GM19025 (cell line): ENCODE data around the gene RSU1.

Source experiments
- ATAC-seq: cut with Tn5 transposase; IDR thresholded peaks from one replicate; pipeline ENCODE4 v1.9.1; 2021; ENCODE audit warnings: mild to moderate bottlenecking, low read depth, moderate library complexity; ENCODE audit not compliant: unreplicated experiment

RSU1 gene

DNA sequence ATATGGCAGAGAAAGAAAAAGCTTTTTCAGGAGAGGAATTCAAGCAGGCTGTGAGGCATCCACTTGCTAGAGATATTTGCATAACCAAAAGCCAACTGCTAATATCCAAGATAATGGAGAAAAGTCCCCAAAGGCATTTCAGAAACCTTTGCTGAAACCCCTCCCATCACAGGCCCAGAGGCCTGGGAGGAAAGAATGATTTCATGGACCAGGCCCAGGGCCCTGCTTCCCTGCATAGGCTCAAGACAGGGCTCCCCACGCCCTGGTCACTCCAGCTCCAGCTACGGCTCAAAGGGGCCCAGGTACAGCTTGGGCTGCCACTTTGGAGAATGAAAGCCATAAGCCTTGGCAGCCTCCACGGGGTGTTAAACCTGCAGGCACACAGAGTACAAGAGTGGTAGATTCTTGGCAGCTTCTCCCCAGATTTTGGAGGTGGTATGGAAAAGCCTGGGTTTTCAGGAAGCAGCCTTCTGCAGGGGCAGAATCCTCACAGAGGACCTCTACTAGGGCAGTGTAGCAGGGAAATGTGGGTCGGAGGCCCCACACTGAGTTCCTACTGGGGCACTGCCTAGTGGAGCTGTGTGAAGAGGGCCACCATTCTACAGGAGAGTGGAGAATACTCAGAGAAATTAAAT lies 5.6 kb upstream of the RSU1 start:
- no peak for ATAC-seq

DNA sequence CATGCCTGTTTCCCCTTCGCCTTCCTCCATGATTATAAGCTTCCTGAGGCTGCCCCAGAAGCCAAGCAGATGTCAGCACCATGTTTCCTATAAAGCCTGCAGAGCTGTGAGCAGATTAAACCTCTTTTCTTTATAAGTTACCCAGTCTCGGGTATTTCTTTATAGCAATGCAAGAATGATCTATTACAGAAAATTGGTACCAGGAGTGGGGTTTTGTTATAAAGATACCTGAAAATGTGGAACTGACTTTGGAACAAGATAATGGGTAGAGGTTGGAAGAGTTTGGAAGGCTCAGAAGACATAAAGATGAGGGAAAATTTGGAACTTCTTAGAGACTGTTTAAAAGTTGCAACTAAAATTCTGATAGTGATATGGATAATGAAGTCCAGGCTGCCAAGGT lies 4.8 kb upstream of the RSU1 start:
- no peak for ATAC-seq

DNA sequence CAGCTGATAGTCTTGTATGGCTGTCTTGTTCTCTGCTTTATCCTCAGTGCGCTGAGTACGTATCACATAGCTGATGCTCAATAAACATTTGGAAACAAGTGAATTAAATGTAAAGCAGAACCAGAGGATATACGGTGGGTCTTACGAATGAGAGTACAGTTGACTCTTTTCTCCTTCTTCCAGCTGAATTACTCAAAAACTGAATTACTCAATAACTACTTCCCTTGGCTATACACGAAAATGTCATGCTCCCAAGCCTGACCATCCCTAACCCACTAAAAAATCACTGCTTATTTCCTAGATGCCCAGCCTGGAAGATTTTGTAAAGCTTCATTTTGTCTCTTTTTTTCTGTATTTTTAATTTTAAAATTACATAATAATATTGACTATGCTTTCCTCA lies 3.2 kb upstream of the RSU1 start:
- no peak for ATAC-seq

DNA sequence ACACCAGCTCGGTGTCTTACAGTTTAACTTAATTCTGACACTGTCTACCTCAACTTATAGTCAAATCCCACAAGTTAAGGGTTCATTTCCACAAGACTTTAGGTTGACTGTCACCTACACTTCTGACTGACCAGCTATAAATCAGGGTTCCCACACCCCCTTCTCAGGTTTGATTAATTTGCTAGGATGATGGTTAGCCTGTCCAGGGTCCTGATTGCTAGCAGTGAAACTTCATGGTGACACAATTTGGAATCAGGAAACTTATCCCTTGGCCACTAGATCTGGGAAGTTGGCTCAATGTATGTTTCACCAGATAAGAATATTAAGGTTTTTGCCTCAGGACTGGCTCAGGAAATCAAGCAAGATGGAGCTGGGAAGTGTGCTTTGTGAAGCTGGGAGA lies 2.8 kb upstream of the RSU1 start:
- no peak for ATAC-seq

DNA sequence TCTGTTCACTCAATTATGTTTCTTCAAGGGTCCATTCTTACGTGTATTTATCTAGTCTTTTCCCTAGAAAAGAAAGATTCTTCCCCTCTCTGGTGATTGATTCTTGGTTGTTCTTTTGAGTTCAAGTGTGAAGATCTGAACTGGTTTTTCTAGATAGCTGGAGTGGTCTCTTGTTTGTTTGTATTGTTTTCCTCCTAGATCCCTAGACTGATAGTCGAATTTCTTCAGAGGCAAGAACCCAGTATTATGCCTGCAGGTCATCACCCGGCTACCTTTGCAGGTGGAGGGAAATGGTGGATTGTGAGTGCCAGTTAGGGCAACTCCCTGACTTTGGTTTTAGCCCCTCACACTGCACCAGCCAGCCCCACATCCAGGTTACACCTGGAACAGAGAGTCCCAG lies 2.2 kb upstream of the RSU1 start:
- no peak for ATAC-seq

DNA sequence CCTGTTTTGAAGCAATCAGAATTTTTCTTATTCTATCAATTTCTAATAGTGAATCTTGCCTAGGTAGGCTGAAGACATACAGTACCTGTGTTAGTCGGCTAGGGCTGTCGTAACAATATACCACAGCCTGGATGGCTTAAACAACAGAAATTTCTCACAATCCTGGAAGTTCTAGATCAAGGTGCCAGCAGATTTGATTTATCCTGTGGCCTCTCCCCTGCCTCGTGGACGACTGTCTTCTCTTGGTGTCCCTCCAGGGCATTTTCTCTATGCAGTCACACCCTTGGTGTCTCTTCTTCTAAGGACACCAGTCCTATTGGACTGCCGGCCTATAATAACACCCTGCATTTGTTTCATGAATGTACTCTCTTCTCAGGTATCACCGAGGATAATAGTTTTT lies 1.8 kb upstream of the RSU1 start:
- no peak for ATAC-seq

DNA sequence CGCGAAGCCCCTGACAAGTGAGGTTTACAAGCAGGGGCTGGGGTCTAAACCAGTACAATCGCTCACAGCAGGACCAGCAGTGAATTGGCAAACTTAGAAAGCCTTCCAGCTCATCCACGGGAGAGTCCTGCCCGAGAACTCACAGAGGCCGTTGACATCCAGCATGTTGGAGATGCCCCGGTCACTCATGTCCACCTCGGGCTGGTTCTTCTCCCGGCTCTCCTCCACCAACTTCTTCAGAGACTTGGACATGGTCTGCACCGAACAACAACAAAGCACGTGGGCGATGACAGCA lies 447 bp downstream of the RSU1 start:
- no peak for ATAC-seq

DNA sequence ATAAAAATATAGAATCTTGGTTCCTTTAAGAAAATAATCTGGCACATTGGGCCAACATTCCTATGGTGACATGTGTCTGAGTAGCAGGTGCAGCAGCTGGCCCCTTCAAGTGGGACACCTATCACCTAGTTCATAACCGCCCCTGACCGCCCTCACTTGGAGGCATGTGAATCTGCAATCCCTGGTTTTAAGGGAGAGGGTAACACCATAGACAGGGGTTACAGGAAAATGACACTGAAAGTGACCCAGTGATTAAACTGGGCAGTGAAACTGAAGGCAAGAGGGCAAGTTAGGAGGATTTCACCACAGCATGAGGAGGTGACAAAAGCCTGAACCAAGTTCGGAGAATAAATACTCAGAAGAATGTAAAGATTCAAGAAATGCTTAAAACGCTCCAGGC lies 1.1 kb downstream of the RSU1 start:
- no peak for ATAC-seq

DNA sequence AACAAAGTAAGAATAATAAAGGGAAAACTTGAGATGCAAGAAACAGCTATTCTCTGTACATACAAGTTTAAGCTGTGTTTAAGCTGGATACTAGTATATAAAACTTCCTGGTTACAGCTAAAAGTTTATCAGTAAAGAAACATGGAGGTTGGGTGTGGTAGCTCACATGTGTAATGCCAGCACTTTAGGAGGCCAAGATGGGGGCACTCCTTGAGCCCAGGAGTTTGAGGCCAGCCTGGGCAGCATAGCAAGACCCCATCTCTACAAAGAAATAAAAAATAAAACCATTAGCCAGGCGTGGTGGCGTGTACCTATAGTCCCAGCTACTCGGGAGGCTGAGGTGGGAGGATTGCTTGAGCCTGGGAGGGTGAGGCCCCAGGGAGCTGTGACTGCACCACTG lies 3.2 kb downstream of the RSU1 start:
- ATAC-seq, result no peak

DNA sequence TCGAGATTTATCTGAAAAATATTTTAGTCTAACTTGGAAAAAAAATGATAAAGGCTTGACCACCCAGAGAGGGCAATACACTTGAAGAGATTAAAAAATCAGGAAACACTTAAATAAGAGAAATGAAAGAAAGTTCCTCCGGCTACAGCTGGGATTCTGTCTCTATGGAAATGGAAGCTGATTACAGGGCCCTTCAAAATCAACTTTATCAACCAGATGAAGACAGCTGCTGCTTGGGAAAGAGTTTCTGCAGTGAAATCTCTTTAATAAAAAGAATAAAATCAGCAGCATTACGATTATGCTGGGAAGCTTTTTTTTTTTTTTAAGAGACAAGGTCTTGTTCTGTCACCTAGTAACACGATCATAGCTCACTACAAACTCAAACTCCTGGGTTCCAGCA lies 4.5 kb downstream of the RSU1 start:
- no peak for ATAC-seq

DNA sequence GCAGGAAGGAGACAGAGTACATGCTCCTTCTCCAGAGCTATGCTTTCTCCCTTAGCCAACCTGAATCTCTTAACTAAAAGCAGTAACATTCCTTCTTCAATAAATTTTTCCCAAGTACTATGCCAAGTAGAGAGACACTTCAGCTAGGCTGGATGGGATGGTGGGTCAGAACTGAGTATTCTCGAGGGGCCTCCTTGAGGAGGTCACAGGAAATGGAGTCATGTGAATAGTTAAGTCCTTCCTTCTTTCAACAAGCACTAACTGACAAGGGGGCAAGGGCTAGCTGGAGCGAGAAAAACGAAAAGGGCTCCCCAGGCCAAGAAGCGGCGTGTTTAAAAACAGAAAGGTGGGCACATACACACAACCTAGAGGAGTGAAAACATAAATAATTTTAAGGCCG lies 5.5 kb downstream of the RSU1 start:
- no peak for ATAC-seq

DNA sequence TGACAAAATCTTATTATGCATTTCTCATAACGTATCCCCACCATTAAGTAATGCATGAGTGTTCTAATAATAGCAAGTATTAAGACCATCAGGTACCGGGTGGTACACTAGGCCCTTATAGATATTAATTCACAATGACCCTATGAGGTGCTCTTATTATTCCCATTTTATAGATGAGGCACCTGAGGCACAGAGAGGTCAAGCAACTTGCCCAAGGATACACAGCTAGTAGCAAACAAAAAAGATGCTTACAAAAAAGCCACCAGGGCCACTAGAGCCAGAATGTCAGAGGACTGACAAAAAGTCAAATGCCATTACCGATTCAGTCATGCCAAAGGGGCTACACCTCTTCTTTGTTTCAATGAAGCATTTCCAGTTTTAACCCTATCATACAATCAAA lies 5.9 kb downstream of the RSU1 start:
- ATAC-seq, result no peak

DNA sequence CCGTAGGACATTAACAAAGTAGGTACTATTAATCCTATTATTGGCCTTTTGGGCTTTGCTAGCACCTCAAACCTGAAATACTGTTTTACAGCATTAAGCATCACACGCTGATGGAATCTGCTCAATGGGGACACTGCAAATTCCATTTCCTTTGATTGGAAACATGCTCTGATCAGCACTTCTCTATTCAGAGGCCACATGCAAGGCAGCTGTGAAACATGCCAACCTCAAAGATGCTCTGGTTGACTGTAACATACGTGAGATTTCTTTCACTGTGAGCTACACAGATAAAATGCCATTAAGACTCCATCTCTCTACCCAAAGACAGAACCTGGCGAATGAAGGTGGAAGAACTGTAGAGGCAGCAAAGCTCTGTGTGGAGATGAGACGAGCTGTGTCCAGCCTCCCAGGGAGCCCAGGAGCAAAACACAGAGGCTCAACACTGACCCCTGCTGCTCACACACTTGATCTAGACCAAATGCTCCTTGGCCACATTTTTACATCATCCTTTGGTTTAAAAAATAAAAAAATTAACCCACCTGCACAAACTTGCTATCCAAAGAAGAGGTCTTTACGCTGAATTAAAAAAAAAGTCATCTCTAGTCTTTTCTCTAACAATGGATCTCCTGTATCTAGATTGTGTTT lies 8.0 kb downstream of the RSU1 start:
- ATAC-seq, result peak; percentile 82

DNA sequence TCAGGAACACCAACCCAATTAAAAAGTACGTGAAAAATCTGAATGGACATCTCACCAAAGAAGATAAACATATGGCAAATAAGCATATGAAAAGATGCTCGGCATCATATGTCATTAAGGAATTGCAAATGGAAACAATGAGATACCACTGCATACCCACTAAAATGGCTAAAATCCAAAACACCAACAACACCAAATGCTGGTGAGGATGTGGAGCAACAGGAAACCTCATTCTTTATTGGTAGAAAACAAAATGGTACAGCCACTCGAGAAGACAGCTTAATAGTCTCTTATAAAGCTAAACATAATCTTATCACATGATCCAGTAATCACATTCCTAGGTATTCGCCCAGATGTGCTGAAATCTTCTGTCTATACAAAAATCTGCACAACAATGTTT lies 13.1 kb downstream of the RSU1 start:
- ATAC-seq, result no peak

DNA sequence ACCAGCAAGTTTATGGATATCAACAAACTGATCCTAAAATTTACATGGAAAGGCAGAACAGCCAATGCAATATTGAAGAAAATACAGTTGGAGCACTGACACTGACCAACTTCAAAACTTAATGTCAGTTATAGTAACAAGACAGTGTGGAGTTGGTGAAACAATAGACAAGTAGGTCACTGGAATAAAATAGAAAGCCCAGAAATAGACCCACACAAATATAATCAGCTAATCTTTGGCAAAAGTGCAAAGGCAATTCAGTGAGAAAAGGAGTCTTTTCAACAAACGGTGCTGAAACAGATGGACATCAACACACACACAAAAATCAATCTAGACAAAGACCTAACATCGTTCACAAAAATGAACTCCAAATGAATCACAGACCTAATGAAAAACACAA lies 13.8 kb downstream of the RSU1 start:
- no peak for ATAC-seq

DNA sequence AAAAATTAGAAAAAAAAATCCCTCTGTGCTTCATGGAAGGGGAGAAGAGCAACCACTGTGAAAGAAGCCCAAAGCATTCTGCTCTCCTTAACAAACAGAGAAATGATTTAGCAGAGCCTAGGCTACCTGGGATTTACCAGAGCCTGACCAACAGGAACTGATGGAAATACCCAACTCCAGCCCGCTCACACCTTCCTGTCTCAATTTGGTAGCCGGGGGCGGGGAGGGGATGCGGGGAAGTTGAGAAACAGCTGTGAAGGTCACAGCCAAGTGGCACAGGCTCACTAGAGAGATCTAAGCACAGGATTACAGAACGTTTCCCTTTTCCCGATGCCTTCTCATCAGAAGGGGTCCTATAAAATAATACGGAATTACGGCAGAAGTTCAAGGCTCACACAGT lies 17.6 kb downstream of the RSU1 start:
- peak; percentile 89 for ATAC-seq

DNA sequence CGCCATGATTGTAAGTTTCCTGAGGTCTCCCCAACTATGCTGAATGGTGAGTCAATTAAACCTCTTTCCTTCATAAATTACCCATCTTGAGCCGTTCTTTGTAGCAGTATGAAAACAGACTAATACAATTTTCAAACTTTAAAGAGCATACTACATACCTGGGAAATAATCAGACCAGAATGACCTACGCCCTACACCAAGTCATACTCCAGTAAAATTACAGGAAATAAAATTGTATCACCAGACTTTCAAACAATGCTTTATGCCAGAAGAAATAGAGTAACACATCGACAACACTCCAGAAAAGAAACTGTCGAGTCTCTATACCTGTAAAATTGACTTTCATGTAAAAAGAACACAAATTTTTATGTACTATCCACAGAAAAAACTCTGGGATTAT lies 18.7 kb downstream of the RSU1 start:
- no peak for ATAC-seq

DNA sequence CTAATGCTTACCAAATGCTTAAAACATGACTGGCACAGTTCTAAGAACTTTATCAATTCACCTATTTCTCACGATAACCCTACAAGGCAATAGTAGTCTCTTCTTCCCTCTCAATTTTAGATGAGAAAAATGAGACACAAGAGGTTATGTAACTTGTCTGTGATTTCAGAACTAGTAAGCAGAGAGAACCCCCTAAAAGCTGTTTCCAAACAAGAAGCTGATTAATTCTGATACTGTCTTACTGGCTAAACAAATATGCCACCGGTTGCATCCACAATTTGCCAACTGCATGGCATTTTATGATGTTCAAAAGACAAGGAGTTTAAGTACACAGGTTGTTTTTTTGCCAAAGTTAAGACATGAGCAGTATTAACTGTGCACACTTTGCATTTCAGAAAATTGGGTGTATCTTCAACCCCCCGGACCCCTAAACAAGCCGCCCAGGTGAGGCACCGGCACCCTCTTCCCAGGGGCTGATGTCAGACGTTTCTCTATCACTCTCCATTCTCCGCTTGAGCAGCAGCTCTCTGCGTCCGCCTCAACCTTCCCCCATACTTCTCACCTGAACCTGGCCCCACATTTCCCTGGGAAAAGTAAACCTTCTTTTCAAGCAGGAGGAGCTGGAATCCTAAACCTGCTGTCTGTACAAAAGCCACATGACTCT lies 21.7 kb downstream of the RSU1 start:
- ATAC-seq, result no peak

DNA sequence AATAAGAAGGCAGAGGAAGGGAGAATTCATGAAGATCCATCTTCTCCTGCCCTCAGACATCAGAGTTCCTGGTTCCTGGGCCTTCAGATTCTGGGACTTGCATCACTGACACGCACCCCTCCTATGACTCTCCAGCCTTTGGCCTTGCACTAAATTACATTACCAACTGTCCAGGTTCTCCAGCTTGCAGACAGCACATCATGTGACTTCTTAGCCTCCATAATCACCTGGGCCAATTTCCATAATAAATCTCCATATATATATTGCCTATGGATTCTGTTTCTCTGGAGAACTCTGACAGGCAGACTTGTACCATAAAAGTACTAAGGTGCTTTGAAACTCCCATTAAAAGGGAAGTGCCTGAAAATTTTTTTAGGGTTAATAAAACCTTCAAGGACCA lies 23.2 kb downstream of the RSU1 start:
- no peak for ATAC-seq

DNA sequence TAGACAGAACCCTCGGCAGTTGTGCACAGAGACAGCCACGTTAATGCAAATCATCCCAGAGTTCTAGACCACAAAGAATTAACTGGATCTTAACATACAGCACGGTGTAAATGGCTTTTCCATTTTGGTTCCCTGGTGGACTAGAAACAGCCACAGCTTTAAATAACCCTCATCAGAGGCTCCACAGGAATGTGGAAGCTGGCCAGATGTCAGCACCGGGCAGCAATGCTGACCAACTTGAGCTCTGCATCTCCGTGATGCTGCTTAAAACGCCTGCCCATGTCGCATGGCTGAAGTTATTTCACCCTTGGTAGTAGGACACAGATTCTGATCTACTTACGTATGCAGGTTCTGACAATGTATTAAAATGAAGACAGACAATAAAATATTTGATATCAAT lies 24.5 kb downstream of the RSU1 start:
- ATAC-seq, result no peak

DNA sequence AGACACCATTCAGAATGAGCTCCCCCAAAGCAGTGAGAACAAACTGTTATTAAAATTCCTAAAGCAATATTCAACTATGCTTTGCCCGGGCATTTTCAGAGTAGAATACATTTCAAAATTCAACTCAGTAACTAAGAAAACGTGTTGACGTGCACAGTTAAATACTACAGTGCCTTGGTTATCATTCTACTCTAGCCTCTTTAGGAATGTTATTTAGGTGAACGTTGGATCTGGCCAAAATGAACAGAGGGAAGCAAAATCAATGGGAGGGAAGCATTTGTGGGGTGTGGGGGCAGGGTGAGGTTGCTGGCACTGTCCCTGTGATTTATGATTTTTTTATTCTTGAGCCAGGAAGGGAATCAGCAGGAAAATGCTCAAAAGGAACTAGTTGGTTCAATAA lies 27.5 kb downstream of the RSU1 start:
- no peak for ATAC-seq

DNA sequence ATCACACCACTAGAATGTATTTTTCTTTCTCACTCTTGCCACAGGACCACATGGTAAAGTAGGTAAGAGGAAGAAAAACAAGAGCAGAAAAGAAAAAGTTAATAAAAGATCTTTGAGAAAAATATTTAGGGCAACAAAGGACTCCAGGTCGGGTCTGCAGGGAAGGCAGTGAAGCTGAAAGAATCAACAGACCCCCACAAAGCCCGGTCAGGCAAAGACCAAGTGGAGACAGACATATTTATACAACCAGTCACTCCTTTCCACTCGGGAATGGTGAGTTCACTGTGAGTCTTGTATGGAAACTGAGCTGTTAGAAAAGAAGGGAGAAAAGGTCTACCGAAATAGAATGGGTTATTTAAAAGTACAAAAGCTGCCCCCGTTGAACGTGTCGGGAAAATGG lies 28.0 kb downstream of the RSU1 start:
- ATAC-seq, result no peak

DNA sequence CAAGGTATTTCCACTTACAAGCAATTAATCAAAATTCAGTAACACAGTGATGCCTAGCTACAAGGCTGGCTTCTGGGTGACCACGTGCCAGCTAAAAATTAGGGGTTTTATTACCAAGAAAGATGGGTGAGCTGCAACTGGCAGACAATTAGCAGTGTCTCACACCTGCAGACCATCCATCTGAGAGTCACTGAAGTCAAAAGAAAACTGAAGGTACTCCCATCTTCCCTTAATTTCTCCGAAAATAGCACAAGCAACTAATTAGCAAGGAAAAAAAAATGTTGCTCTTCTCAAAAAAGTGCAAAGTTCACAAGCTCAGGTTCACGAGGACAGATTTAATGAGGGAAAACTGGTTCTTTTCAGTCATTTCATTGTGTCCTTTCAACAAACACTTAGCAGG lies 28.4 kb downstream of the RSU1 start:
- ATAC-seq, result no peak
